H9 (cell line): ENCODE measurements around the gene SNX27. TPM values are rescaled to one million over a fixed set of nuclear protein-coding genes. Genes with fewer than 3 reads are reported as not detected.

ENCODE experiments used
- DNase-seq: peaks from one replicate; pipeline ENCODE4 v3.0.0-alpha.2; 2017
- H2AFZ ChIP-seq: one replicate; pipeline ENCODE4 v1.6.1; 2013; ENCODE audit warnings: mild to moderate bottlenecking, low read length, control low read depth, moderate library complexity
- H2AK5ac ChIP-seq: 2 replicates; pipeline ENCODE4 v1.6.1; 2013; ENCODE audit warnings: low read length, control low read depth, mixed read lengths; ENCODE audit not compliant: insufficient read length
- H2BK120ac ChIP-seq: one replicate; pipeline ENCODE4 v1.6.1; 2013; ENCODE audit warnings: low read depth, mild to moderate bottlenecking, low read length, control low read depth, inconsistent platforms; ENCODE audit not compliant: poor library complexity, severe bottlenecking
- H2BK12ac ChIP-seq: 2 replicates; pipeline ENCODE4 v1.6.1; 2013; ENCODE audit warnings: low read length, control low read depth, mixed read lengths, low read depth; ENCODE audit not compliant: insufficient read length
- H2BK15ac ChIP-seq: 2 replicates; pipeline ENCODE4 v1.6.1; 2013; ENCODE audit warnings: low read depth, low read length, control low read depth
- H2BK20ac ChIP-seq: one replicate; pipeline ENCODE4 v1.6.1; 2013; ENCODE audit warnings: low read depth, mild to moderate bottlenecking, low read length, control low read depth, inconsistent platforms; ENCODE audit not compliant: poor library complexity, severe bottlenecking
- H2BK5ac ChIP-seq: 2 replicates; pipeline ENCODE4 v1.6.1; 2013; ENCODE audit warnings: low read length, control low read depth, mixed read lengths; ENCODE audit not compliant: insufficient read length
- H3K14ac ChIP-seq: 2 replicates; pipeline ENCODE4 v1.6.1; 2013; ENCODE audit warnings: low read length, control low read depth; ENCODE audit not compliant: insufficient read depth
- H3K18ac ChIP-seq: 2 replicates; pipeline ENCODE4 v1.6.1; 2013; ENCODE audit warnings: low read depth, mild to moderate bottlenecking, mixed read lengths, low read length, control low read depth; ENCODE audit not compliant: insufficient read length
- H3K23ac ChIP-seq: 2 replicates; pipeline ENCODE4 v1.6.1; 2013; ENCODE audit warnings: low read length, control low read depth, mixed read lengths, low read depth; ENCODE audit not compliant: insufficient read length
- H3K23me2 ChIP-seq: 2 replicates; pipeline ENCODE4 v1.6.1; 2013; ENCODE audit warnings: low read depth, mild to moderate bottlenecking, mixed read lengths, low read length, control low read depth; ENCODE audit not compliant: insufficient read length, poor library complexity, severe bottlenecking
- H3K27ac ChIP-seq: 2 replicates; pipeline ENCODE4 v1.5.1; 2013; ENCODE audit warnings: low read length, control low read depth, mixed read lengths, low read depth; ENCODE audit not compliant: insufficient read length
- H3K27me3 ChIP-seq: 2 replicates; pipeline ENCODE4 v1.6.1; 2013; ENCODE audit warnings: low read length, control low read depth, inconsistent platforms; ENCODE audit not compliant: insufficient read depth
- H3K4ac ChIP-seq: 2 replicates; pipeline ENCODE4 v1.6.1; 2013; ENCODE audit warnings: low read depth, mild to moderate bottlenecking, control low read depth, inconsistent platforms, low read length, moderate library complexity
- H3K4me1 ChIP-seq: 2 replicates; pipeline ENCODE4 v1.6.1; 2013; ENCODE audit warnings: low read length, control low read depth, inconsistent platforms; ENCODE audit not compliant: insufficient read depth
- H3K4me2 ChIP-seq: 2 replicates; pipeline ENCODE4 v1.6.1; 2013; ENCODE audit warnings: low read length, control low read depth, mixed read lengths; ENCODE audit not compliant: insufficient read length, insufficient read depth
- H3K56ac ChIP-seq: 2 replicates; pipeline ENCODE4 v1.6.1; 2013; ENCODE audit warnings: low read depth, mild to moderate bottlenecking, mixed read lengths, low read length, control low read depth; ENCODE audit not compliant: insufficient read length
- H3K79me1 ChIP-seq: 2 replicates; pipeline ENCODE4 v1.6.1; 2013; ENCODE audit warnings: low read depth, mild to moderate bottlenecking, moderate library complexity, low read length, control low read depth, inconsistent platforms; ENCODE audit not compliant: insufficient read depth, poor library complexity, severe bottlenecking
- H3K79me2 ChIP-seq: 2 replicates; pipeline ENCODE4 v1.6.1; 2013; ENCODE audit warnings: low read length, control low read depth, inconsistent platforms; ENCODE audit not compliant: insufficient read depth
- H3K9ac ChIP-seq: 2 replicates; pipeline ENCODE4 v1.6.1; 2013; ENCODE audit warnings: low read length, control low read depth, mixed read lengths; ENCODE audit not compliant: insufficient read length; ENCODE audit errors: extremely low read depth
- H3K9me3 ChIP-seq: one replicate; pipeline ENCODE4 v1.6.1; 2013; ENCODE audit warnings: low read depth, low read length, inconsistent platforms; ENCODE audit not compliant: control insufficient read depth
- H3T11ph ChIP-seq: one replicate; pipeline ENCODE4 v1.6.1; 2013; ENCODE audit warnings: mild to moderate bottlenecking, low read length, control low read depth, inconsistent platforms
- H4K20me1 ChIP-seq: one replicate; pipeline ENCODE4 v1.6.1; 2013; ENCODE audit not compliant: control insufficient read depth, insufficient read length, insufficient read depth
- H4K5ac ChIP-seq: 2 replicates; pipeline ENCODE4 v1.6.1; 2013; ENCODE audit warnings: low read depth, mild to moderate bottlenecking, mixed read lengths, low read length, control low read depth; ENCODE audit not compliant: insufficient read length
- H4K8ac ChIP-seq: replicated peaks from 2 replicates; pipeline ENCODE4 v1.6.1; 2013; ENCODE audit warnings: low read length, control low read depth, mixed read lengths, low read depth; ENCODE audit not compliant: insufficient read length
- H4K91ac ChIP-seq: 2 replicates; pipeline ENCODE4 v1.6.1; 2013; ENCODE audit warnings: low read depth, mild to moderate bottlenecking, moderate library complexity, mixed read lengths, low read length, control low read depth; ENCODE audit not compliant: insufficient read length
- H3K27ac Mint-ChIP-seq, 3 experiments: 2 replicates in 2 of 3; 3 replicates in 1 of 3; pipeline ENCODE4 v1.8.0; 2020 to 2021; ENCODE audit warnings: mixed read lengths in 3 of 3, mild to moderate bottlenecking in 1 of 3, moderate library complexity in 1 of 3
- H3K27me3 Mint-ChIP-seq: 2 replicates; pipeline ENCODE4 v1.8.0; 2021; ENCODE audit warnings: low read depth, mild to moderate bottlenecking, moderate library complexity, mixed read lengths
- H3K36me3 Mint-ChIP-seq, 3 experiments: 2 replicates in 2 of 3; 3 replicates in 1 of 3; pipeline ENCODE4 v1.8.0; 2020 to 2021; ENCODE audit warnings: low read depth in 3 of 3, mixed read lengths in 3 of 3; ENCODE audit not compliant: insufficient read depth in 1 of 3
- H3K4me1 Mint-ChIP-seq, 2 experiments: 2 replicates each; pipeline ENCODE4 v1.8.0; 2020; ENCODE audit warnings: mixed read lengths in 2 of 2
- H3K4me3 Mint-ChIP-seq, 2 experiments: 2 replicates in 1 of 2; 3 replicates in 1 of 2; pipeline ENCODE4 v1.8.0; 2020 to 2021; ENCODE audit warnings: mild to moderate bottlenecking in 2 of 2, mixed read lengths in 2 of 2, moderate library complexity in 1 of 2
- H3K9me3 Mint-ChIP-seq, 2 experiments: 2 replicates in 1 of 2; 3 replicates in 1 of 2; pipeline ENCODE4 v1.8.0; 2020; ENCODE audit warnings: mild to moderate bottlenecking in 2 of 2, mixed read lengths in 2 of 2, moderate library complexity in 1 of 2
- CTCF ChIP-seq: fragments of 200-600 bp; sonication (generic); conservative IDR thresholded peaks from 3 replicates; pipeline ENCODE4 v1.8.0; 2021; ENCODE audit warnings: antibody characterized with exemption, mild to moderate bottlenecking
- WGBS: extraction: QIAGEN DNeasy Blood & Tissue Kit; methylation state at CpG from one replicate; pipeline ENCODE4 v1.1.7; 2013; ENCODE audit warnings: missing lambda C conversion rate, low lambda C conversion rate, mixed read lengths; ENCODE audit not compliant: insufficient read length; ENCODE audit errors: extremely low coverage; 5-methylcytosine and 5-hydroxymethylcytosine counted together
- total RNA-seq: library from RNA; stranded (reverse); gene quantifications from 2 replicates; pipeline ENCODE4 v1.2.1, GENCODE V29; 2021

The SNX27 gene
- total RNA-seq, 1 experiment from 2014 or later = 48.9 TPM

DNA sequence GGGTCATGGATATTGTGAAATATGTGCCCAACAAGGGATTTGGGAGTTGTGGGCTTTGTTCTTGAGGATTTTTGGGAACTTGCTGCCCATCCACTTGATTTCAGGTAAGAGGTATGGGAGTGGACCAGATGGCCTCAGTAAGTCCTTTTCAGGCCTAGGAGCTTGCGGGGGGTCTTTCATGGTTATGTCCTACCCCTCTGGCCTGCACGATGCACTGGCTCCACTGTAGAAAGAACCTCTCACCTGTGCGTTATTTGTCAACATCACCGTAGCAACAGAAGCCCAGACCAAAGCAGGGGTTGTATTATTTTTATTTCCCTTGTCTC, 118.1 kb downstream of the SNX27 start:
- no peak overlapping the region for H2AFZ ChIP-seq
- no peak overlapping the region for H3K4me2 ChIP-seq
- no peaks in the 10 kb centered on the region for H3K79me2 ChIP-seq
- H2BK20ac ChIP-seq = no peak overlapping the region
- H3K14ac ChIP-seq = no peak overlapping the region
- H3K9ac ChIP-seq = no peak overlapping the region
- no peak overlapping the region for H4K5ac ChIP-seq
- no peak overlapping the region for H3K23ac ChIP-seq
- H3K56ac ChIP-seq = no peak overlapping the region
- no peak overlapping the region for H4K91ac ChIP-seq
- WGBS = no CpG with 5 or more reads among the region's 4 CpGs
- TF ChIP-seq CTCF = no peak
- DNase-seq = no peak
- no peaks in the 10 kb centered on the region for H3K79me1 ChIP-seq
- no peak overlapping the region for H3K4me3 Mint-ChIP-seq
- H3K9me3 Mint-ChIP-seq = no peaks in the 10 kb centered on the region
- no peak overlapping the region for H3K27ac Mint-ChIP-seq
- H3K36me3 Mint-ChIP-seq = no peaks in the 10 kb centered on the region
- H3T11ph ChIP-seq = no peak overlapping the region
- no peak overlapping the region for H4K8ac ChIP-seq
- no peak overlapping the region for H2BK15ac ChIP-seq
- no peak overlapping the region for H3K4ac ChIP-seq
- H3K9me3 ChIP-seq = no peaks in the 10 kb centered on the region
- H3K23me2 ChIP-seq = peaks cover 3% of the 10 kb centered on the region
- H2BK12ac ChIP-seq = no peak overlapping the region
- H2BK5ac ChIP-seq = no peak overlapping the region
- no peak overlapping the region for H2BK120ac ChIP-seq
- H3K27me3 ChIP-seq = no peaks in the 10 kb centered on the region; the same call in 1 of the 2 replicates
- peaks cover 5% of the 10 kb centered on the region; the same call in 1 of the 2 replicates for H3K4me1 ChIP-seq
- H2AK5ac ChIP-seq = no peak overlapping the region
- no peak overlapping the region for H3K27ac ChIP-seq
- no peaks in the 10 kb centered on the region for H4K20me1 ChIP-seq
- peaks cover 23% of the 10 kb centered on the region for H3K27me3 Mint-ChIP-seq
- H3K18ac ChIP-seq = no peak overlapping the region
- peaks cover 24 to 29% of the 10 kb centered on the region in 2 experiments for H3K4me1 Mint-ChIP-seq
